ENCODE results near the gene FAM53B. TPM values are rescaled to one million over a fixed set of nuclear protein-coding genes. Genes with fewer than 3 reads are reported as not detected.

The FAM53B gene
- total RNA-seq, 6 experiments from 2014 or later: 4.4 to 10.8 (median 4.8) TPM

- 56% methylated on average over 6 of the region's 19 CpGs for WGBS (ENCODE audit: insufficient coverage, low coverage, low lambda C conversion rate, missing lambda C conversion rate)
- intact Hi-C loops (cut with DNase I): no loop called here
- Histone ChIP-seq H3K9me3 (no peaks in the 10 kb centered on the region), H3K27ac (peak overlapping the region; percentile 20 to 59 (median 26)), H3K27me3 (no peaks in the 10 kb centered on the region), H3K4me1 (peaks cover 0 to 34% (median 2%) of the 10 kb centered on the region in 4 donors), H3K36me3 (no peaks in the 10 kb centered on the region), H3K4me3 (no peak overlapping the region)
- DNase-seq: peak; percentile 76 to 88 (median 83)
- peak; percentile 47 to 62 (median 54) for ATAC-seq
- TF ChIP-seq CTCF (IDR thresholded peaks at IDR 0.05) (no peak), POLR2A (IDR thresholded peaks at IDR 0.05) (no peak)
Measured at GRCh38 chr10:124646483-124647352, 97.5 kb downstream of the FAM53B start.

- ATAC-seq (no peak), DNase-seq (no peak)
- Histone ChIP-seq H3K27ac (peak overlapping the region; percentile 20 to 59 (median 26)), H3K9me3 (no peaks in the 10 kb centered on the region), H3K27me3 (no peaks in the 10 kb centered on the region), H3K4me3 (no peak overlapping the region), H3K4me1 (peaks cover 0 to 45% (median 2%) of the 10 kb centered on the region in 4 donors), H3K36me3 (no peaks in the 10 kb centered on the region)
- intact Hi-C loops (cut with DNase I): no loop called here
- no peak for TF ChIP-seq POLR2A (IDR thresholded peaks at IDR 0.05)
- no peak for TF ChIP-seq CTCF (IDR thresholded peaks at IDR 0.05)
- WGBS (ENCODE audit: insufficient coverage, low coverage, low lambda C conversion rate, missing lambda C conversion rate): no CpG with 5 or more reads among the region's 13 CpGs
Measured at GRCh38 chr10:124645467-124646095, 98.6 kb downstream of the FAM53B start.

GRCh38 chr10:124644771-124645415 is 99.3 kb downstream of the FAM53B start:
- H3K27ac ChIP-seq: no peak overlapping the region
- H3K27me3 ChIP-seq: no peaks in the 10 kb centered on the region
- peaks cover 0 to 45% (median 2%) of the 10 kb centered on the region in 4 donors for H3K4me1 ChIP-seq
- DNase-seq: no peak
- no peaks in the 10 kb centered on the region for H3K9me3 ChIP-seq
- ATAC-seq: no peak
- TF ChIP-seq CTCF (IDR thresholded peaks at IDR 0.05) (no peak), POLR2A (IDR thresholded peaks at IDR 0.05) (no peak)
- intact Hi-C loops (cut with DNase I): no loop called here
- WGBS (ENCODE audit: insufficient coverage, low coverage, low lambda C conversion rate, missing lambda C conversion rate): no CpG with 5 or more reads among the region's 10 CpGs
- no peaks in the 10 kb centered on the region for H3K36me3 ChIP-seq
- no peak overlapping the region for H3K4me3 ChIP-seq

GRCh38 chr10:124644236-124644635 is 99.9 kb downstream of the FAM53B start:
- Histone ChIP-seq H3K4me1 (peaks cover 0 to 39% (median 2%) of the 10 kb centered on the region in 4 donors), H3K27me3 (no peaks in the 10 kb centered on the region), H3K36me3 (no peaks in the 10 kb centered on the region), H3K4me3 (no peak overlapping the region), H3K9me3 (no peaks in the 10 kb centered on the region), H3K27ac (no peak overlapping the region)
- whole genome bisulfite sequencing (ENCODE audit: insufficient coverage, low coverage, low lambda C conversion rate, missing lambda C conversion rate): no CpG with 5 or more reads among the region's 4 CpGs
- DNase-seq: no peak
- ATAC-seq: no peak
- intact Hi-C loops (cut with DNase I): no loop called here
- no peak for TF ChIP-seq POLR2A (IDR thresholded peaks at IDR 0.05)
- TF ChIP-seq CTCF (IDR thresholded peaks at IDR 0.05): no peak
